ENCODE data around the gene TTC21B.

- TF ChIP-seq CTCF (IDR thresholded peaks at IDR 0.05 in 8 of 11, conservative IDR thresholded peaks at IDR 0.05 in 3 of 11) = no peak
- TF ChIP-seq POLR2A (IDR thresholded peaks at IDR 0.05) = no peak
Observed at GRCh38 chr2:165958313-165958960, 4.9 kb upstream of the TTC21B start.

Measured in spleen (tissue), 7 donors.